IPS-18a (cell line): ENCODE results near the gene FCN2.

Source experiments
- H3K27ac ChIP-seq: one replicate; pipeline ENCODE4 v1.5.1; 2013; ENCODE audit warnings: low read length
- H3K27me3 ChIP-seq: one replicate; pipeline ENCODE4 v1.6.1; 2013; ENCODE audit warnings: mild to moderate bottlenecking, low read length; ENCODE audit not compliant: control insufficient read depth, insufficient read depth
- H3K36me3 ChIP-seq: one replicate; pipeline ENCODE4 v1.6.1; 2013; ENCODE audit warnings: low read depth, low read length; ENCODE audit not compliant: control insufficient read depth
- H3K4me1 ChIP-seq: one replicate; pipeline ENCODE4 v1.6.1; 2013; ENCODE audit warnings: low read depth, low read length; ENCODE audit not compliant: control insufficient read depth
- H3K4me3 ChIP-seq: one replicate; pipeline ENCODE4 v1.5.1; 2013; ENCODE audit warnings: low read length
- H3K9ac ChIP-seq: one replicate; pipeline ENCODE4 v1.6.1; 2013; ENCODE audit warnings: mild to moderate bottlenecking, low read length, moderate library complexity
- H3K9me3 ChIP-seq: one replicate; pipeline ENCODE4 v1.6.1; 2013; ENCODE audit warnings: low read depth, low read length; ENCODE audit not compliant: control insufficient read depth

Gene FCN2

GRCh38 chr9:134935056-134935640 lies 54.5 kb downstream of the FCN2 start:
- Histone ChIP-seq H3K36me3 (no peaks in the 10 kb centered on the region), H3K9ac (no peak overlapping the region), H3K4me1 (peaks cover 15% of the 10 kb centered on the region), H3K4me3 (no peak overlapping the region), H3K27me3 (no peaks in the 10 kb centered on the region), H3K27ac (no peak overlapping the region), H3K9me3 (no peaks in the 10 kb centered on the region)

- H3K4me3 ChIP-seq, result no peak overlapping the region
- H3K4me1 ChIP-seq, result peaks cover 15% of the 10 kb centered on the region
- no peaks in the 10 kb centered on the region for H3K9me3 ChIP-seq
- no peak overlapping the region for H3K9ac ChIP-seq
- no peak overlapping the region for H3K27ac ChIP-seq
- no peaks in the 10 kb centered on the region for H3K27me3 ChIP-seq
- no peaks in the 10 kb centered on the region for H3K36me3 ChIP-seq
These were observed 55.2 kb downstream of the FCN2 start for GRCh38 chr9:134935701-134936345.

GRCh38 chr9:134936346-134937163 lies 55.9 kb downstream of the FCN2 start:
- Histone ChIP-seq H3K4me3 (no peak overlapping the region), H3K36me3 (no peaks in the 10 kb centered on the region), H3K27ac (no peak overlapping the region), H3K4me1 (peaks cover 15% of the 10 kb centered on the region), H3K9ac (no peak overlapping the region), H3K9me3 (no peaks in the 10 kb centered on the region), H3K27me3 (no peaks in the 10 kb centered on the region)
